ENCODE data around the gene MOB1A.

Gene MOB1A

GRCh38 chr2:74178211-74179062 is at the start of gene MOB1A:
TSS of gene MOB1A (minus strand) at chr2:74178879. CDS start at chr2:74178674, 205 bp downstream.
- no peaks in the 10 kb centered on the region; the same call in 1 of the 2 replicates for H3K36me3 ChIP-seq (ENCODE audit: control insufficient read depth, insufficient read depth, low read length)
- no peak for TF ChIP-seq CTCF (IDR thresholded peaks at IDR 0.05; ENCODE audit: insufficient read depth, low read length, poor library complexity, severe bottlenecking)
- no peaks in the 10 kb centered on the region for H3K27me3 ChIP-seq (replicated peaks; ENCODE audit: control insufficient read depth, insufficient read depth, low read length)
- peak; percentile 99 for DNase-seq (ENCODE audit: extremely low read depth, insufficient read length)
- peak within 1 kb of the TSS; percentile 90 for H3K4me3 ChIP-seq (replicated peaks; ENCODE audit: low read depth, low read length)

GRCh38 chr2:74227646-74228045 is 49.0 kb upstream of the MOB1A start:
- DNase-seq (ENCODE audit: extremely low read depth, insufficient read length) = no peak
- no peak for TF ChIP-seq CTCF (IDR thresholded peaks at IDR 0.05; ENCODE audit: insufficient read depth, low read length, poor library complexity, severe bottlenecking)
- Histone ChIP-seq H3K4me3 (replicated peaks; ENCODE audit: low read depth, low read length) (no peak overlapping the region), H3K36me3 (ENCODE audit: control insufficient read depth, insufficient read depth, low read length) (no peaks in the 10 kb centered on the region), H3K27me3 (replicated peaks; ENCODE audit: control insufficient read depth, insufficient read depth, low read length) (no peaks in the 10 kb centered on the region)

- TF ChIP-seq CTCF (IDR thresholded peaks at IDR 0.05; ENCODE audit: insufficient read depth, low read length, poor library complexity, severe bottlenecking) = no peak
- Histone ChIP-seq H3K4me3 (replicated peaks; ENCODE audit: low read depth, low read length) (no peak overlapping the region), H3K36me3 (ENCODE audit: control insufficient read depth, insufficient read depth, low read length) (no peaks in the 10 kb centered on the region; the same call in 1 of the 2 replicates), H3K27me3 (replicated peaks; ENCODE audit: control insufficient read depth, insufficient read depth, low read length) (no peaks in the 10 kb centered on the region)
- no peak for DNase-seq (ENCODE audit: extremely low read depth, insufficient read length)
These were observed 48.1 kb upstream of the MOB1A start for GRCh38 chr2:74226648-74227213.

DNA sequence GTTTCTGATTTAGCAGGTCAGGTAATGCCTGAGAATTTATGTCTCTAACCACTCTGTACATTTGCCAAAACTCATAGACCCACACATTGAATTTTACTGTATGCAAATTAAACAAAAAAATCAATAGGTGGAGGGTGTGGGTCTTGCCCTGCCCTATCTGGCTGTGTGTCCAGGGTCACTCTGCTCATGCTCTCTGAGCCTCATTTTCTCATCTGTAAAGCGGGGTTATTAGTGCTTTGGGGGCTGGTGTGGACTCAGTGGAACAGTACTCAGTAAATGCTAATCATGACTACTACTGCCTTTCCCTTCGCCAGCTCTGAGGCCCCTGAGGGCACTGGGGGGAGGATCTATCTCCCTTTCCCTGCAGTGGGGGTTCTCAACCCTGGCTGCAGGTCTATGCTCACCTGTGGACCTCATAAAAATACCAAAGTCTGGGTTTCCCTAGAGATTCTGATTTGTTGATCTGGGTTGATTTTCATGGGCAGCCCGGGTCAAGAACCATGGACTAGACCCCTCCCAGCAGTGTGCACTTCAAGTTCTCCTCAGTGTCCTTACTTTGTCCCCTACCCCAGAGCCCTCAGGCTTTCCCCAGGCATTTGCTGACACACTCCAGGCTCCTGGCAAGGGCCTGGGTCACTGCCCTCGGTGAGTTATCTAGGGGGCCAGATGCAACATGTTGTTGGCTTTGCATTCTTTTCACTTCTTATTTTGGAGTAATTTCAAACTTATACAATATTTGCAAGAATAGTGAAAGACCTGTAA is 47.2 kb upstream of the MOB1A start:
- no peak for TF ChIP-seq CTCF (IDR thresholded peaks at IDR 0.05; ENCODE audit: insufficient read depth, low read length, poor library complexity, severe bottlenecking)
- Histone ChIP-seq H3K36me3 (ENCODE audit: control insufficient read depth, insufficient read depth, low read length) (no peaks in the 10 kb centered on the region; the same call in 1 of the 2 replicates), H3K27me3 (replicated peaks; ENCODE audit: control insufficient read depth, insufficient read depth, low read length) (no peaks in the 10 kb centered on the region), H3K4me3 (replicated peaks; ENCODE audit: low read depth, low read length) (no peak overlapping the region)
- DNase-seq (ENCODE audit: extremely low read depth, insufficient read length) = no peak

GRCh38 chr2:74223941-74224770 is 45.5 kb upstream of the MOB1A start:
- no peak for TF ChIP-seq CTCF (IDR thresholded peaks at IDR 0.05; ENCODE audit: insufficient read depth, low read length, poor library complexity, severe bottlenecking)
- no peak overlapping the region for H3K4me3 ChIP-seq (replicated peaks; ENCODE audit: low read depth, low read length)
- no peak for DNase-seq (ENCODE audit: extremely low read depth, insufficient read length)
- peaks cover 4% of the 10 kb centered on the region for H3K36me3 ChIP-seq (ENCODE audit: control insufficient read depth, insufficient read depth, low read length)
- no peaks in the 10 kb centered on the region for H3K27me3 ChIP-seq (replicated peaks; ENCODE audit: control insufficient read depth, insufficient read depth, low read length)
